NCI-H1417 (cell line): Measurements from ENCODE around the gene DCK.
"Not testable (repeated sequence)": the region's sequence is repeated elsewhere in the genome, so short reads cannot be mapped to it uniquely, and the experiment has no call there.

Experiments used
- DNase-seq, 3 experiments: peaks; one replicate each; lab custom pipeline; 2025; lab: John Stamatoyannopoulos, UW

Gene DCK

GRCh38 chr4:71001363-71001762 is 7.9 kb downstream of the DCK start:
- DNase-seq = not testable (repeated sequence)

- peak in 1 of 3 experiments; percentile 29 for DNase-seq
These were observed 10.9 kb downstream of the DCK start for GRCh38 chr4:71004281-71004851.

- not testable (repeated sequence) for DNase-seq
These were observed 11.6 kb downstream of the DCK start for GRCh38 chr4:71005025-71005424.

GRCh38 chr4:71006203-71006907 is 12.9 kb downstream of the DCK start:
- DNase-seq = no peak

GRCh38 chr4:71008196-71008595 is 14.7 kb downstream of the DCK start:
- peak in 1 of 3 experiments; percentile 58 for DNase-seq

- DNase-seq = no peak
These were observed 15.6 kb downstream of the DCK start for GRCh38 chr4:71009086-71009485.

- DNase-seq = peak in 2 of 3 experiments; percentile 30 to 70
These were observed 16.6 kb downstream of the DCK start for GRCh38 chr4:71009890-71010588.

GRCh38 chr4:71011451-71011850 is 18.0 kb downstream of the DCK start:
- DNase-seq = no peak

GRCh38 chr4:71017391-71017790 is 23.9 kb downstream of the DCK start:
- not testable (repeated sequence) for DNase-seq

- DNase-seq = no peak
These were observed 27.2 kb downstream of the DCK start for GRCh38 chr4:71020611-71021010.

GRCh38 chr4:71025654-71026053 is 32.2 kb downstream of the DCK start:
- DNase-seq = no peak

- DNase-seq = no peak
These were observed 32.6 kb downstream of the DCK start for GRCh38 chr4:71026086-71026485.

GRCh38 chr4:71027611-71028010 is 34.2 kb downstream of the DCK start:
- no peak for DNase-seq

- DNase-seq = no peak
These were observed 36.1 kb downstream of the DCK start for GRCh38 chr4:71029504-71029903.

GRCh38 chr4:71032106-71032505 is 38.7 kb downstream of the DCK start:
- DNase-seq = not testable (repeated sequence)

- no peak for DNase-seq
These were observed 51.8 kb downstream of the DCK start for GRCh38 chr4:71045256-71045655.

- no peak for DNase-seq
These were observed 55.9 kb downstream of the DCK start for GRCh38 chr4:71049395-71049794.

GRCh38 chr4:71050809-71051208 is 57.4 kb downstream of the DCK start:
- peak in 1 of 3 experiments; percentile 20 for DNase-seq

- DNase-seq = no peak
These were observed 58.6 kb downstream of the DCK start for GRCh38 chr4:71052034-71052433.

GRCh38 chr4:71052716-71053115 is 59.3 kb downstream of the DCK start:
- no peak for DNase-seq

GRCh38 chr4:71053613-71054012 is 60.2 kb downstream of the DCK start:
- not testable (repeated sequence) for DNase-seq

GRCh38 chr4:71059573-71059972 is 66.1 kb downstream of the DCK start:
- peak; percentile 40 to 75 (median 59) for DNase-seq

GRCh38 chr4:71062436-71062835 is 69.0 kb downstream of the DCK start:
- DNase-seq = no peak
